GM21367 (cell line): Measurements from ENCODE around the gene REEP1.

Source experiments
- ATAC-seq: cut with Tn5 transposase; IDR thresholded peaks from one replicate; pipeline ENCODE4 v1.9.1; 2021; ENCODE audit not compliant: unreplicated experiment

REEP1 gene, protein sequence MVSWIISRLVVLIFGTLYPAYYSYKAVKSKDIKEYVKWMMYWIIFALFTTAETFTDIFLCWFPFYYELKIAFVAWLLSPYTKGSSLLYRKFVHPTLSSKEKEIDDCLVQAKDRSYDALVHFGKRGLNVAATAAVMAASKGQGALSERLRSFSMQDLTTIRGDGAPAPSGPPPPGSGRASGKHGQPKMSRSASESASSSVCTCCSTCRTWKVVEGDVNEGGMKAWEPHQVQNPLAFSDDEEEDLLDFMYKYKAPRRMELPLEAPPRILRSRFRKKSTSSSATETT

GRCh38 chr2:86337244-86337835 lies at the start of gene REEP1:
TSS of gene REEP1 (minus strand) at chr2:86337626. CDS start at chr2:86337510, 116 bp downstream.
- no peak for ATAC-seq

GRCh38 chr2:86383844-86384243 lies 46.4 kb upstream of the REEP1 start:
- ATAC-seq, result no peak

DNA sequence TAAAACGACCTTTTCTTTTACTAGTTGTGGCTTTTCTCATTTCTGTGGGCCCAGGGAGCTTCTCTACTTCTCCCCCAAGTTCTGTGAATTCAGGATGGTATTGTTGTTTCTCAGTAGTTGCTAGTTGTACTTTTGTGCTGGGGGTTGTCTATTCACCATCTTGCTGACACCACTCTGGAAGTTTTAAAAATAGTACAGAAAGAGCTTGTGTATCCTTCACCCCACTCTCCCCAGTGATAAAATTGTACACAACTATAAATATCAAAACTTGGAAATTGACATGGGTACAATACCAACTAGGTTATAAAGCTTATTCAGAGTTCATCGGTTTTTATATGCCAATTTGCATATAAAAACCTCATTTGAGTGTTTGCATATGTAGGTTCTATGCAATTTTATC lies 45.3 kb upstream of the REEP1 start:
- no peak for ATAC-seq

DNA sequence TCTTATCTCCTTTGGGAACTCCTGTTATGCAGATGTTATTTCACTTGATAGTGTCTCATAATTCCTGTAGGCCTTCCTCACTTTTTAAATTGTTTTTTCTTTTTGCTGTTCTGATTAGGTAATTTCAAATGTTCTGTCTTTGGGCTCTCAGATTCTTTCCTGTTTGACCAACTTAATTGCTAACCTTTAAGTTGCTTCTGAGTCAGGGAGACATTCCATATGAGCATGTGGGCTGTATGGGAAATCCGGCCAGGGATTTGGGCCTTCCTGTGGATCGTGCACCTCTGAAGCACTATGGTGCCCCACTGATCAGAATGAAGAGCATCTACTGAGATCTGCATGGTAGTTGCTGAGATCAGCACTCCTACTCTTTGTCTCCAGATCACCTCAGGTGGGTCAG lies 44.7 kb upstream of the REEP1 start:
- no peak for ATAC-seq

DNA sequence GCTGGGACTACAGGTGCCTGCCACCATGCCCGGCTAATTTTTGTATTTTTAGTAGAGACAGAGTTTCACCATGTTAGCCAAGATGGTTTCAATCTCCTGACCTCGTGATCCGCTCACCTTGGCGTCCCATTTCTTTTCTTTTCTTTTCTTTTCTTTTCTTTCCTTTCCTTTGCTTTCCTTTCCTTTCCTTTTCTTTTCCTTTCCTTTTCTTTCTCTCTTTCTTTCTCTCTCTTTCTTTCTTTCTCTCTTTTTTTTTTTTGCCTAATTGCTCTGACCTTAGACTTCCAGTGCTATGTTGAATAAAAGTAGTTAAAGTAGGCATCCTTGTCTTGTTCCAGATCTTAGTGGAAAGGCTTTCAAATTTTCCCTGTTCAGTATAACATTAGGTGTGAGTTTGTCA lies 41.0 kb upstream of the REEP1 start:
- ATAC-seq, result no peak

- ATAC-seq, result no peak
Observed at GRCh38 chr2:86375623-86376022, 38.2 kb upstream of the REEP1 start.

DNA sequence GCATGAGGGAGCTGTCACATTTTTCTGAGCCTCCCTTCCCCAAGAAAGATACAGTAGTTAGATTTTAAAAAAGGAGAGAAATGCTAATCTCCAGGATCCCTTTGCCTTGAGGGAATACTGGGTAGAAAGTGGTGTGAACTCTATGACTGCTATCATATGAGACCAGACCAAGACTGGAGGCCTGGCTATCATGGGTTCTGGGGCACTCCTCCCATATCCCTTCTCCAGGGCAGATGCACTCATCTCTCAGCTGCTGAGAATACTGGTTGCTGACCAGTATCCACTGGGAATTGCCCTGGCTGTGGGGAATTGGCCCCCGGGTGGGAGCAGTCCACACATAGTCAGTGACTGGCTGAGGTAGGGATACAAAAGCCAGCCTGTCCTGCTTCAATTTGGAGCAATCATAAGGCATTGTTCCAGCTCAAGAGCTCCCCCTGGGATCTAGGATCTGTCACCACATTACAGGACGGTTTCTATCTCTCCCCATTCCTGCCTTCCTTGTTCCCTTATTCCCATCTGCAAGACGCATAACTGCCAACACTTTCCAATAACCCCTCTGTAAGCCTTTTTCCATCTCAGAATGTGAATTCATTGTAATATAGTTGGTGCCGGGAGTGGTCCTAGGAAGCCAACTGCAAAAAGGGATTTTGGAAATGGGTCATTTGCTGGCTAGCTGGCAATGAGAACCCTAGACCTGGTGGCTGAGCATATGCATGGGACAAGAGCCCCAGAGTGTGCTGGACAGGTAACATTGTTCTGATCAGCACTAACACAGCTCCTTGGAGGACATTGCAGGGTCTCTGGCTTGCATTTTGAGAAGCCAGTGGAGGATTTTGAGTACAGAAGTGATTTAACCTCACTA lies 35.4 kb upstream of the REEP1 start:
- no peak for ATAC-seq

- ATAC-seq, result no peak
Observed at GRCh38 chr2:86372133-86372532, 34.7 kb upstream of the REEP1 start.

GRCh38 chr2:86371527-86371926 lies 34.1 kb upstream of the REEP1 start:
- ATAC-seq, result no peak

- no peak for ATAC-seq
Observed at GRCh38 chr2:86370579-86370978, 33.2 kb upstream of the REEP1 start.

GRCh38 chr2:86368161-86368824 lies 30.9 kb upstream of the REEP1 start:
- no peak for ATAC-seq

DNA sequence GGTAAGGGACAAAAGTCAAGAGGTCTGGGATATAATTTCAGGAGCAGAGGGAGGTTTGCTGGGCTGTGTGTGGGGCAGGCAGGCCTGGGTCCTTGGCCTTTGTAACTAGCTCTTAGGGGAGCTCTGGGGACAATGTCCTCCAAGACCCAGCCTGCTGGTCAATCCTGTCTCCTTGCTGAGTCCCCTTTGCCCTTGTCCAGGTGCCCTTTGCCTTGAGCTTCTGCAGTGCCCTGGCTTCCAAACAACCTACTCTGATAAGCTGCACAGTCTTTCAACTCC lies 30.0 kb upstream of the REEP1 start:
- no peak for ATAC-seq

GRCh38 chr2:86366651-86367498 lies 29.4 kb upstream of the REEP1 start:
- no peak for ATAC-seq

- ATAC-seq, result no peak
Observed at GRCh38 chr2:86364894-86365293, 27.5 kb upstream of the REEP1 start.

DNA sequence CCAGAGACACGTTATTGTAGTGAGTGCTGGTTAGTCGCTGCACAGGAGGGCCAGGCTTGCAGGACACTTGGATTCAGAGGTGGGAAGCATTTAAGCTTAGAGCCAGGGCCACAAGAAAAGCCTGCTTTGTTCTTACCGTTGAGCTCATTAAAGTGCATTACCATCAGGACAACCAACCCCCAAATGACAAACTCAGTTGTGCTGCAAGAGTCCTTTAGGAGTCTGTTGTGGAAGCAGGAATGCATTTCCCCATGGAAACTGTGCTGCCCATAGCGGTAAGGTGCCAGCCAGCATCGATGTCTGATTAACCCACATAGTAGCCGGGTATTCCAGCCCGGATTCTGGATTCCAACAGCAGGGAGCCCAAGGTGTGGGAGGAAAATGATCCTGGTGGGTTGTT lies 23.4 kb upstream of the REEP1 start:
- ATAC-seq, result no peak

DNA sequence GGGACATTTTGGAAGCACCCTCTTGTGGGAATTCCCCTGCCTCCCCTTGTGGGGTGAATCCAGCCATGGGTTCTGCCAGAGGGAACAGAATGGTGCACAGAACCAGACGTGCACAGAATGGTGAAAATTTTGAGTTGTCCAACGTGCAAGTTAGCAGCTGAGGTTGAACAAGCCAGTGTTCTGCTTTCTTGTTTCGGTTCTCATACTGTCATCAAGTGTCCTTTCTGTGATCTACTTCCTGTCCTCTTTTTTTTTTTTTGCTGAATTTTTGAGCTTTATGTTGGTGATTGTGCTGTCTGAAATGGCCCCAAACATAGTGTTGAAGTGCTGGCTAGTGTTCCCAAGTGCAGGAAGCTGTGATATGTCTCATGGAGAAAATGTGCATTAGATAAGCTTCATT lies 21.5 kb upstream of the REEP1 start:
- peak; percentile 83 for ATAC-seq

DNA sequence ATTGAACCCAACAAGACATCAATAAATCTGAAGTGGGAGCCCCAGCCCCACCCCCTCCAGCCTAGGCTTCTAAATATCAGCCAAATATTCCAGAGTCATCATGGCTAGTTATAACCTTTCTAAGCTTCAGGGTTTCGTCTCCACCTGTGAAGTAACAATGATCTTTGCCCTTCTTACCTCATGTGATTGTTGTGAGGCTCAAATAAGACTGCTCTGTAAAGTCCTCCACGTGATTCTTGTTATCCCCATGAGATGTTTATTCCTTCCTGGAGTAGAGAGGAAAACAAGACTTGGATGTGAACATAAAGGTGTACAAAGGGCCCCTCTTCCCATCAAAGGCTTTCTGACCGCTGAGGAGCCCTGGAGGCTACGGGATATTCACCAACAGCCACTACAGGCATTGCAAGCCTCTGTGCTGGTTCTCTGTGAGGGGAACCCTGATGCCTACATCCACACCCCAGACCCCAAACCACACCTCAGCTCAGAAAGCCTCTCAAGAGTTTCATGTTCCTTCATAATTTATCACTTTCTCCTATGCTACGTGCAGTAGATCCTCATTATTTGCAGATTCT lies 20.1 kb upstream of the REEP1 start:
- ATAC-seq, result no peak

- ATAC-seq, result no peak
Observed at GRCh38 chr2:86352727-86353221, 15.3 kb upstream of the REEP1 start.

- ATAC-seq, result no peak
Observed at GRCh38 chr2:86352137-86352726, 14.8 kb upstream of the REEP1 start.

DNA sequence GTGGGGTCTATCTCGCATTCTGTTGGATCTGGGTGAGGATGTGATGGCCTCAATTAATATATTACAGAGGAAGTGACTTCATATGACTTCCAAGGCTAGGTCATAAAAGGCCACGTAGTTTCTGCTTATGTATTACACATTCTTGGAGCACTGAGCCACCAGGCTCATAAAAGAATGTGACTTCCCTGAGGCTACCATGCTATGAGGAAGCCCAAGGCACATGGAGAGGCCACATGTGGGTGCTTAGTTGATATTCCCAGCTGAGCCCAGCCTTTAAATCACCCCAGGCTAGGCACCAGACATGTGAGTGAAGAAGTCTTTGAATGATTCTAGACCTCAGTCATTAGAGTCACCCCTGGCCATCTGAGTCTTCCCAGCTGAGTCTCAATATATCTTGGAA lies 13.3 kb upstream of the REEP1 start:
- no peak for ATAC-seq
